GM12878 (cell line): Measurements from ENCODE around the gene CAPZB. TPM values are rescaled to one million over a fixed set of nuclear protein-coding genes. Genes with fewer than 3 reads are reported as not detected.

Experiments
- ATAC-seq: fragments of 200-7000 bp; cut with Tn5 transposase; 3 replicates; pipeline ENCODE4 v1.9.1; 2020; ENCODE audit warnings: mild to moderate bottlenecking, moderate library complexity
- BruUV-seq: library from RNA; stranded (reverse); fragments of 400-500 nt; replicated peaks from 2 replicates; lab custom pipeline; 2021; lab: Mats Ljungman, UMichigan
- CTCF ChIA-PET: fragments of 300-600 bp; sonication (Branson Sonifier 250); formaldehyde crosslinking; extraction: SDS; loops from one replicate; lab custom pipeline; 2021; ENCODE audit warnings: inconsistent platforms; lab: Yijun Ruan, JAX
- POLR2A ChIA-PET: fragments of 350-600 bp; formaldehyde crosslinking; extraction: SDS; loops from one replicate; lab custom pipeline; 2021; ENCODE audit warnings: inconsistent platforms; lab: Charles Lee
- RAD21 ChIA-PET: fragments of 300-600 bp; sonication (Branson Sonifier 250); formaldehyde crosslinking; loops from one replicate; lab custom pipeline; 2023; ENCODE audit warnings: antibody characterized with exemption; ENCODE audit not compliant: unreplicated experiment; lab: Charles Lee
- SMC1A ChIA-PET: fragments of 300-600 bp; sonication (Branson Sonifier 250); formaldehyde crosslinking; loops from one replicate; lab custom pipeline; 2023; ENCODE audit not compliant: unreplicated experiment, uncharacterized antibody; lab: Charles Lee
- DNase-seq: peaks from one replicate; pipeline ENCODE4 v3.0.0-alpha.2; 2011; ENCODE audit warnings: low read depth, low spot score
- FAIRE-seq: peaks from 3 replicates; lab custom pipeline; 2011; peaks lifted over from hg19 to GRCh38; lab: Jason Lieb, UNC
- H2AFZ ChIP-seq: 2 replicates; pipeline ENCODE4 v1.6.0; 2011; ENCODE audit warnings: low read depth, low read length, control low read depth; ENCODE audit not compliant: control insufficient read depth
- H3K27ac ChIP-seq: 2 replicates; pipeline ENCODE4 v1.5.1; 2011; ENCODE audit warnings: control low read depth; ENCODE audit not compliant: control insufficient read depth, insufficient read depth
- H3K27me3 ChIP-seq, 2 experiments: replicated peaks in 1 of 2; 2 replicates each; pipeline versions ENCODE4 v1.6.0 to v1.6.1; 2011; ENCODE audit warnings: low read length in 1 of 2; ENCODE audit not compliant: control insufficient read depth in 2 of 2, insufficient read depth in 2 of 2
- H3K36me3 ChIP-seq, 2 experiments: 2 replicates each; pipeline ENCODE4 v1.5.1; 2011; ENCODE audit warnings: low read length in 1 of 2; ENCODE audit not compliant: control insufficient read depth in 2 of 2, insufficient read depth in 2 of 2
- H3K4me1 ChIP-seq: 2 replicates; pipeline ENCODE4 v1.6.1; 2011; ENCODE audit warnings: mild to moderate bottlenecking, low read length, moderate library complexity, mixed read lengths; ENCODE audit not compliant: control insufficient read depth, insufficient read depth
- H3K4me2 ChIP-seq: 2 replicates; pipeline ENCODE4 v1.6.0; 2011; ENCODE audit warnings: control low read depth; ENCODE audit not compliant: control insufficient read depth, insufficient read depth
- H3K4me3 ChIP-seq: fragments of 200-600 bp; sonication (generic); 2 replicates; pipeline ENCODE4 v1.5.1; 2016
- H3K79me2 ChIP-seq: 2 replicates; pipeline ENCODE4 v1.6.0; 2011; ENCODE audit warnings: low read length; ENCODE audit not compliant: control insufficient read depth, insufficient read depth
- H3K9ac ChIP-seq: 2 replicates; pipeline ENCODE4 v1.8.0; 2011; ENCODE audit warnings: low read length, control low read depth, mixed read lengths; ENCODE audit not compliant: control insufficient read depth, insufficient read depth
- H3K9me3 ChIP-seq: replicated peaks from 3 replicates; pipeline ENCODE4 v1.5.1; 2011; ENCODE audit warnings: mild to moderate bottlenecking, low read length; ENCODE audit not compliant: control insufficient read depth, insufficient read depth
- H4K20me1 ChIP-seq: 2 replicates; pipeline ENCODE4 v1.6.0; 2011; ENCODE audit not compliant: control insufficient read depth, insufficient read depth
- EED ChIP-seq: sonication (generic); IDR thresholded peaks from 2 replicates; pipeline ENCODE4 v1.6.1; 2016; ENCODE audit warnings: antibody characterized with exemption, low read depth
- FOXK2 ChIP-seq: fragments of 450-650 bp; IDR thresholded peaks from 2 replicates; pipeline ENCODE4 v1.6.1; 2017; ENCODE audit warnings: mild to moderate bottlenecking, moderate library complexity
- JUND ChIP-seq: IDR thresholded peaks from 2 replicates; pipeline ENCODE4 v1.6.1; 2012; ENCODE audit warnings: low read depth, mild to moderate bottlenecking, low read length, improper control_type of control experiment, moderate library complexity
- MXI1 ChIP-seq: fragments of 150-350 bp; IDR thresholded peaks from 2 replicates; pipeline ENCODE4 v1.6.1; 2011; ENCODE audit warnings: low read depth, mild to moderate bottlenecking, inconsistent platforms, low read length, improper control_type of control experiment
- NFIC ChIP-seq: IDR thresholded peaks from 2 replicates; pipeline ENCODE4 v1.6.1; 2012; ENCODE audit warnings: low read depth, mild to moderate bottlenecking, inconsistent platforms, low read length, moderate library complexity
- NR2F1 ChIP-seq: fragments of 450-650 bp; conservative IDR thresholded peaks from 2 replicates; pipeline ENCODE4 v1.6.1; 2017; ENCODE audit warnings: mild to moderate bottlenecking
- PAX5 ChIP-seq: IDR thresholded peaks from 2 replicates; pipeline ENCODE4 v1.6.1; 2011; ENCODE audit warnings: low read depth, low read length, borderline replicate concordance
- RELA ChIP-seq: fragments of 450-650 bp; IDR thresholded peaks from 2 replicates; pipeline ENCODE4 v1.8.0; 2014; ENCODE audit warnings: borderline replicate concordance; ENCODE audit not compliant: partially characterized antibody
- SUZ12 ChIP-seq: fragments of 200-600 bp; sonication (generic); IDR thresholded peaks from one replicate; pipeline ENCODE4 v1.6.1; 2018; ENCODE audit warnings: antibody characterized with exemption, mild to moderate bottlenecking; ENCODE audit not compliant: unreplicated experiment
- ZBTB33 ChIP-seq: fragments of 450-650 bp; IDR thresholded peaks from 2 replicates; pipeline ENCODE4 v1.6.1; 2017; ENCODE audit warnings: mild to moderate bottlenecking
- ZNF274 ChIP-seq: IDR thresholded peaks from one replicate; pipeline ENCODE4 v1.8.0; 2011; ENCODE audit not compliant: insufficient read length, insufficient read depth
- WGBS: methylation state at CpG from one replicate; pipeline ENCODE4 v1.1.6; 2016; ENCODE audit warnings: low lambda C conversion rate; ENCODE audit not compliant: insufficient replicate concordance, insufficient coverage; ENCODE audit errors: missing lambda C conversion rate; 5-methylcytosine and 5-hydroxymethylcytosine counted together
- in situ Hi-C: fragments of 300-500 bp; cut with MboI; formaldehyde crosslinking; loops from 9 replicates; pipeline ENCODE4 v1.14.3; 2018; ENCODE audit warnings: mixed read lengths
- intact Hi-C: fragments of 100-400 bp; cut with micrococcal nuclease; formaldehyde crosslinking; loops from one replicate; pipeline ENCODE4 v1.14.2; 2022; ENCODE audit not compliant: unreplicated experiment
- polyA plus RNA-seq, 11 experiments: library from polyadenylated mRNA; depleted of rRNA in 4 of 11; unstranded in 6 of 11; stranded (reverse) in 5 of 11; fragments of >200 nt; fragmentation: Nextera tagmentation in 4 of 11; fragmentation: Illumina TruSeq in 1 of 11; extraction: Ambion mirVana in 4 of 11; extraction: Trizol in 1 of 11; gene quantifications; 1 replicate in 1 of 11; 2 replicates in 10 of 11; pipeline versions ENCODE4 v1.2.1 to v1.2.3, GENCODE V29; 2011 to 2016; ENCODE audit warnings: inconsistent platforms in 2 of 11, missing spikeins in 2 of 11, low read depth in 1 of 11
- total RNA-seq, 4 experiments: library from RNA; depleted of rRNA in 3 of 4; stranded (reverse); fragments of >200 nt in 3 of 4; fragmentation: Illumina TruSeq in 1 of 4; extraction: Trizol in 1 of 4; gene quantifications; 2 replicates each; pipeline versions ENCODE4 v1.2.1 to v1.2.3, GENCODE V29; 2013 to 2021
- TF ChIP-seq, protein P1 (sequence below): fragments of 450-650 bp; IDR thresholded peaks from 2 replicates; pipeline ENCODE4 v1.6.1; 2017; ENCODE audit warnings: borderline replicate concordance
- TF ChIP-seq, protein P2 (sequence below): fragments of 450-650 bp; IDR thresholded peaks from 2 replicates; pipeline ENCODE4 v1.6.1; 2017; ENCODE audit warnings: mild to moderate bottlenecking, moderate library complexity

The CAPZB gene
- total and polyA plus RNA-seq, 10 of the 15 experiments (the other 5 are each of a cell fraction or from before 2014, with no cell fraction given): 104 to 454 (median 213) TPM

- TF ChIP-seq, protein P1, sequence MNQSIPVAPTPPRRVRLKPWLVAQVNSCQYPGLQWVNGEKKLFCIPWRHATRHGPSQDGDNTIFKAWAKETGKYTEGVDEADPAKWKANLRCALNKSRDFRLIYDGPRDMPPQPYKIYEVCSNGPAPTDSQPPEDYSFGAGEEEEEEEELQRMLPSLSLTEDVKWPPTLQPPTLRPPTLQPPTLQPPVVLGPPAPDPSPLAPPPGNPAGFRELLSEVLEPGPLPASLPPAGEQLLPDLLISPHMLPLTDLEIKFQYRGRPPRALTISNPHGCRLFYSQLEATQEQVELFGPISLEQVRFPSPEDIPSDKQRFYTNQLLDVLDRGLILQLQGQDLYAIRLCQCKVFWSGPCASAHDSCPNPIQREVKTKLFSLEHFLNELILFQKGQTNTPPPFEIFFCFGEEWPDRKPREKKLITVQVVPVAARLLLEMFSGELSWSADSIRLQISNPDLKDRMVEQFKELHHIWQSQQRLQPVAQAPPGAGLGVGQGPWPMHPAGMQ: no peak
- TF ChIP-seq FOXK2: no peak
These were observed 164.3 kb downstream of the CAPZB start (continued) for GRCh38 chr1:19321071-19321470.

- Histone ChIP-seq H3K9me3 (no peaks in the 10 kb centered on the region), H3K36me3 (no peaks in the 10 kb centered on the region; a peak in 1 of 4 replicates), H4K20me1 (no peaks in the 10 kb centered on the region), H3K79me2 (peaks cover 3% of the 10 kb centered on the region), H3K4me1 (peaks cover 31% of the 10 kb centered on the region), H3K4me2 (no peak overlapping the region), H3K27me3 (no peaks in the 10 kb centered on the region), H2AFZ (no peak overlapping the region), H3K4me3 (no peak overlapping the region), H3K27ac (no peak overlapping the region), H3K9ac (no peak overlapping the region)
- ATAC-seq (no peak), FAIRE-seq (no peak), DNase-seq (no peak)
- RAD21 ChIA-PET: no interaction called here
- SMC1A ChIA-PET: no interaction called here
- TF ChIP-seq NFIC: no peak
- TF ChIP-seq JUND: no peak
- TF ChIP-seq ZNF274: no peak
- no peak for TF ChIP-seq SUZ12
- TF ChIP-seq MXI1: no peak
- TF ChIP-seq ZBTB33: no peak
- TF ChIP-seq RELA: no peak
- no peak for TF ChIP-seq EED
- no peak for TF ChIP-seq PAX5
- no peak for TF ChIP-seq NR2F1
- TF ChIP-seq, protein P2, sequence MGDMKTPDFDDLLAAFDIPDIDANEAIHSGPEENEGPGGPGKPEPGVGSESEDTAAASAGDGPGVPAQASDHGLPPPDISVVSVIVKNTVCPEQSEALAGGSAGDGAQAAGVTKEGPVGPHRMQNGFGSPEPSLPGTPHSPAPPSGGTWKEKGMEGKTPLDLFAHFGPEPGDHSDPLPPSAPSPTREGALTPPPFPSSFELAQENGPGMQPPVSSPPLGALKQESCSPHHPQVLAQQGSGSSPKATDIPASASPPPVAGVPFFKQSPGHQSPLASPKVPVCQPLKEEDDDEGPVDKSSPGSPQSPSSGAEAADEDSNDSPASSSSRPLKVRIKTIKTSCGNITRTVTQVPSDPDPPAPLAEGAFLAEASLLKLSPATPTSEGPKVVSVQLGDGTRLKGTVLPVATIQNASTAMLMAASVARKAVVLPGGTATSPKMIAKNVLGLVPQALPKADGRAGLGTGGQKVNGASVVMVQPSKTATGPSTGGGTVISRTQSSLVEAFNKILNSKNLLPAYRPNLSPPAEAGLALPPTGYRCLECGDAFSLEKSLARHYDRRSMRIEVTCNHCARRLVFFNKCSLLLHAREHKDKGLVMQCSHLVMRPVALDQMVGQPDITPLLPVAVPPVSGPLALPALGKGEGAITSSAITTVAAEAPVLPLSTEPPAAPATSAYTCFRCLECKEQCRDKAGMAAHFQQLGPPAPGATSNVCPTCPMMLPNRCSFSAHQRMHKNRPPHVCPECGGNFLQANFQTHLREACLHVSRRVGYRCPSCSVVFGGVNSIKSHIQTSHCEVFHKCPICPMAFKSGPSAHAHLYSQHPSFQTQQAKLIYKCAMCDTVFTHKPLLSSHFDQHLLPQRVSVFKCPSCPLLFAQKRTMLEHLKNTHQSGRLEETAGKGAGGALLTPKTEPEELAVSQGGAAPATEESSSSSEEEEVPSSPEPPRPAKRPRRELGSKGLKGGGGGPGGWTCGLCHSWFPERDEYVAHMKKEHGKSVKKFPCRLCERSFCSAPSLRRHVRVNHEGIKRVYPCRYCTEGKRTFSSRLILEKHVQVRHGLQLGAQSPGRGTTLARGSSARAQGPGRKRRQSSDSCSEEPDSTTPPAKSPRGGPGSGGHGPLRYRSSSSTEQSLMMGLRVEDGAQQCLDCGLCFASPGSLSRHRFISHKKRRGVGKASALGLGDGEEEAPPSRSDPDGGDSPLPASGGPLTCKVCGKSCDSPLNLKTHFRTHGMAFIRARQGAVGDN: no peak
- POLR2A ChIA-PET: no interaction called here
- 60% methylated on average over 3 of the region's 3 CpGs for WGBS
- BruUV-seq: no TSS peak
- CTCF ChIA-PET: no interaction called here
- intact Hi-C loops (loop anchor here (10.0 kb wide), 2 partner anchors 166 to 336 kb away; partner anchors contain the start of gene CAPZB), in situ Hi-C loops (no loop called here)
These were observed 166.1 kb downstream of the CAPZB start for GRCh38 chr1:19319196-19319595.
